Gastrocnemius medialis (tissue), 4 donors: ENCODE measurements around the gene ADAMTS4. TPM values are rescaled to one million over a fixed set of nuclear protein-coding genes. Genes with fewer than 3 reads are reported as not detected.

Experiments used
- ATAC-seq, 2 donors: fragments of 150-250 bp; one replicate each; pipeline ENCODE4 v1.9.1; 2016
- DNase-seq, 2 donors: peaks; one replicate each; pipeline ENCODE4 v3.0.0-alpha.2; 2019
- H3K27ac ChIP-seq, 4 donors: fragments of 200-600 bp; sonication (generic); 1 replicate in 1 of 4; 2 replicates in 3 of 4; pipeline ENCODE4 v1.5.1; 2016 to 2018; ENCODE audit warnings: mild to moderate bottlenecking in 2 of 4, moderate library complexity in 1 of 4
- H3K27me3 ChIP-seq, 3 donors: fragments of 200-600 bp; sonication (generic) in 2 of 3; 1 replicate in 1 of 3; 2 replicates in 2 of 3; pipeline versions ENCODE4 v1.5.1 to v1.6.0; 2016 to 2019; ENCODE audit warnings: mild to moderate bottlenecking in 1 of 3, moderate library complexity in 1 of 3
- H3K36me3 ChIP-seq, 2 donors: fragments of 200-600 bp; sonication (generic) in 1 of 2; one replicate each; pipeline ENCODE4 v1.5.1; 2017 to 2018
- H3K4me1 ChIP-seq, 2 donors: fragments of 200-600 bp; sonication (generic) in 1 of 2; one replicate each; pipeline ENCODE4 v1.5.1; 2016 to 2017; ENCODE audit warnings: mild to moderate bottlenecking in 2 of 2
- H3K4me3 ChIP-seq, 4 donors: fragments of 200-600 bp; sonication (generic) in 3 of 4; 1 replicate in 1 of 4; 2 replicates in 3 of 4; pipeline ENCODE4 v1.5.1; 2016 to 2019; ENCODE audit warnings: mild to moderate bottlenecking in 2 of 4
- H3K9me3 ChIP-seq, 3 donors: fragments of 200-600 bp; sonication (generic) in 2 of 3; 1 replicate in 1 of 3; 2 replicates in 2 of 3; pipeline ENCODE4 v1.5.1; 2016 to 2019
- CTCF ChIP-seq, 5 experiments: fragments of 450-650 bp in 3 of 5; fragments of 200-600 bp in 2 of 5; sonication (generic) in 2 of 5; IDR thresholded peaks in 4 of 5; conservative IDR thresholded peaks in 1 of 5; 1 replicate in 4 of 5; 2 replicates in 1 of 5; pipeline ENCODE4 v1.5.1; 2016 to 2019; ENCODE audit warnings: antibody characterized with exemption in 5 of 5, mild to moderate bottlenecking in 3 of 5, moderate library complexity in 3 of 5
- POLR2A ChIP-seq, 2 donors: fragments of 450-650 bp; IDR thresholded peaks; one replicate each; pipeline ENCODE4 v1.6.1; 2017; ENCODE audit warnings: antibody characterized with exemption in 2 of 2, mild to moderate bottlenecking in 2 of 2, moderate library complexity in 2 of 2
- in situ Hi-C, 4 donors: fragments of 200-750 bp; cut with MboI; loops; one replicate each; pipeline versions ENCODE4 v1.15.0 to v1.8.0; 2017; ENCODE audit warnings: low sequenced_read_pairs in 4 of 4
- intact Hi-C: fragments of 100-400 bp; cut with DNase I; formaldehyde crosslinking; loops from one replicate; pipeline ENCODE4 v1.15.1; 2023; ENCODE audit warnings: low total_unique reads
- total RNA-seq, 4 donors: library from RNA; depleted of rRNA; stranded (reverse); fragments of >200 nt; gene quantifications; one replicate each; pipeline versions ENCODE4 v1.1.0 to v1.2.3, GENCODE V29; 2016

Gene ADAMTS4
- total RNA-seq, 4 donors from 2014 or later, result 1.2 to 12.4 (median 5.2) TPM

- no peaks in the 10 kb centered on the region for H3K27me3 ChIP-seq
- no peaks in the 10 kb centered on the region for H3K9me3 ChIP-seq
- ATAC-seq (no peak), DNase-seq (no peak)
- peak overlapping the region in 2 of 4 donors; percentile 58 to 94 for H3K27ac ChIP-seq
- in situ Hi-C loops (loop anchor here in 2 of 4 donors (10.0 to 25.0 kb wide), 2 partner anchors 190 to 567 kb away; partner anchors contain the start of gene ATF6 (in 1 of the 2)), intact Hi-C loops (no loop called here)
- peaks cover 28 to 30% of the 10 kb centered on the region in 2 donors for H3K4me1 ChIP-seq
- peak overlapping the region in 2 of 4 donors; percentile 43 to 55 for H3K4me3 ChIP-seq
- no peak for TF ChIP-seq POLR2A (IDR thresholded peaks at IDR 0.05)
- no peak for TF ChIP-seq CTCF (IDR thresholded peaks at IDR 0.05 in 4 of 5, conservative IDR thresholded peaks at IDR 0.05 in 1 of 5)
- no peaks in the 10 kb centered on the region for H3K36me3 ChIP-seq
Measured at GRCh38 chr1:161195171-161195570, 3.7 kb downstream of the ADAMTS4 start.

- peak in 1 of 2 donors; percentile 77 for DNase-seq
- Histone ChIP-seq H3K36me3 (no peaks in the 10 kb centered on the region), H3K4me1 (peaks cover 18% of the 10 kb centered on the region in 2 donors), H3K4me3 (peak overlapping the region in 2 of 4 donors; percentile 9 to 23), H3K27me3 (no peaks in the 10 kb centered on the region), H3K27ac (peak overlapping the region; percentile 37 to 94 (median 56)), H3K9me3 (no peaks in the 10 kb centered on the region)
- peak; percentile 30 to 50 for ATAC-seq
- in situ Hi-C loops, result loop anchor here in 2 of 4 donors (10.0 to 25.0 kb wide), 2 partner anchors 191 to 569 kb away; partner anchors contain the start of gene ATF6 (in 1 of the 2)
- intact Hi-C loops, result loop anchor here (2.0 kb wide), 1 partner anchor 31 kb away; no protein-coding TSS in a partner anchor
- TF ChIP-seq POLR2A (IDR thresholded peaks at IDR 0.05) (no peak), CTCF (IDR thresholded peaks at IDR 0.05 in 4 of 5, conservative IDR thresholded peaks at IDR 0.05 in 1 of 5) (peak in 4 of 5 experiments; percentile 23 to 44 (median 32))
Measured at GRCh38 chr1:161193561-161194235, 5.2 kb downstream of the ADAMTS4 start.

- intact Hi-C loops, result loop anchor here (2.0 kb wide), 1 partner anchor 32 kb away; no protein-coding TSS in a partner anchor
- Histone ChIP-seq H3K27ac (peak overlapping the region in 3 of 4 donors; percentile 54 to 94 (median 58)), H3K9me3 (no peaks in the 10 kb centered on the region), H3K27me3 (no peaks in the 10 kb centered on the region), H3K4me3 (no peak overlapping the region), H3K36me3 (no peaks in the 10 kb centered on the region), H3K4me1 (peaks cover 9% of the 10 kb centered on the region in 2 donors)
- ATAC-seq (peak; percentile 75 to 82), DNase-seq (peak in 1 of 2 donors; percentile 57)
- TF ChIP-seq POLR2A (IDR thresholded peaks at IDR 0.05) (no peak), CTCF (IDR thresholded peaks at IDR 0.05 in 4 of 5, conservative IDR thresholded peaks at IDR 0.05 in 1 of 5) (peak; percentile 71 to 89 (median 75))
- in situ Hi-C loops, result loop anchor here in 2 of 4 donors (10.0 to 25.0 kb wide), 2 partner anchors 192 to 570 kb away; partner anchors contain the start of gene ATF6 (in 1 of the 2)
Measured at GRCh38 chr1:161192476-161193465, 6.1 kb downstream of the ADAMTS4 start.

- H3K9me3 ChIP-seq, result no peaks in the 10 kb centered on the region
- ATAC-seq (no peak), DNase-seq (no peak)
- H3K4me3 ChIP-seq, result no peak overlapping the region
- TF ChIP-seq CTCF (IDR thresholded peaks at IDR 0.05 in 4 of 5, conservative IDR thresholded peaks at IDR 0.05 in 1 of 5) (no peak), POLR2A (IDR thresholded peaks at IDR 0.05) (no peak)
- intact Hi-C loops (loop anchor here (2.0 kb wide), 1 partner anchor 33 kb away; no protein-coding TSS in a partner anchor), in situ Hi-C loops (loop anchor here in 2 of 4 donors (10.0 to 25.0 kb wide), 2 partner anchors 193 to 570 kb away; partner anchors contain the start of gene ATF6 (in 1 of the 2))
- H3K4me1 ChIP-seq, result peaks cover 3 to 4% of the 10 kb centered on the region in 2 donors
- no peak overlapping the region for H3K27ac ChIP-seq
- H3K36me3 ChIP-seq, result no peaks in the 10 kb centered on the region
- no peaks in the 10 kb centered on the region for H3K27me3 ChIP-seq
Measured at GRCh38 chr1:161191971-161192370, 6.9 kb downstream of the ADAMTS4 start.
